GM18861 (cell line): ENCODE measurements around the gene GRWD1.

Experiments
- ATAC-seq: cut with Tn5 transposase; IDR thresholded peaks from one replicate; pipeline ENCODE4 v1.9.1; 2021; ENCODE audit not compliant: unreplicated experiment

The GRWD1 gene

DNA sequence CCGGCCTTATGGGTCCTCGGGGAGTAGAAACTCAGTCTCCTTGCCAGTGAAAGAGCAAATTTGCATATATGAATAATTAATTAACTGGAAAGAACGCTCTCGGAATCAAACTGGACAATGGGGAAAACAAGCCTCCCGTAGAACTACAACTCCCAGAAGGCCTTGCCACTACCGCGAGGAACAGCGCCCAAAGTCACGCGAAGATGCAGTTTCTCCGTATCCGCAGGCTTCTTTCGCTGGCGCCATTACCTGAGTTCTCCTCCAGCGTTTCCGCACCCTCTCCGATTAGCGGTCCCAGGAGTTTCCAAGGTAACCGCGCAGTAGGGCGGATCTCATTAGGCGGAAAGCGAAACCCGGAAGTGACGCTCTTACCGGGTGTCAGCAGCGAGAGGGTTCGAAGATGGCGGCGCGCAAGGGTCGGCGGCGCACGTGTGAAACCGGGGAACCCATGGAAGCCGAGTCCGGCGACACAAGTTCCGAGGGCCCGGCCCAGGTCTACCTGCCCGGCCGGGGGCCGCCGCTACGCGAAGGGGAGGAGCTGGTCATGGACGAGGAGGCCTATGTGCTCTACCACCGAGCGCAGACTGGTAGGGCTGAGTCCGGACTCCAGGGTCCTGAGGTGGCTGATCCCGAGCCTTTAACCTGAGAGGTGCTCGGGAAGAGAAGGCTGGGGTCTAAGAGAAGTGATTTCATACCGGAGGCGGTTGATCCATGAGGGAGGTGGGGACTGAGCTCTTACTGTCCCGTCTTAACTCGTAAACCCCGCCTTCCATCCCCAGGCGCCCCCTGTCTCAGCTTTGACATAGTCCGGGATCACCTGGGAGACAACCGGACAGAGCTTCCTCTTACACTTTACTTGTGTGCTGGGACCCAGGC is at the start of gene GRWD1:
GRWD1 (plus strand) TSS at position 378 of the 876 bp plus-strand sequence; CDS start at position 401, 23 bp downstream.
- peak; percentile 84 for ATAC-seq

GRCh38 chr19:48396016-48396823 is 49.6 kb upstream of the GRWD1 start:
- ATAC-seq, result no peak

DNA sequence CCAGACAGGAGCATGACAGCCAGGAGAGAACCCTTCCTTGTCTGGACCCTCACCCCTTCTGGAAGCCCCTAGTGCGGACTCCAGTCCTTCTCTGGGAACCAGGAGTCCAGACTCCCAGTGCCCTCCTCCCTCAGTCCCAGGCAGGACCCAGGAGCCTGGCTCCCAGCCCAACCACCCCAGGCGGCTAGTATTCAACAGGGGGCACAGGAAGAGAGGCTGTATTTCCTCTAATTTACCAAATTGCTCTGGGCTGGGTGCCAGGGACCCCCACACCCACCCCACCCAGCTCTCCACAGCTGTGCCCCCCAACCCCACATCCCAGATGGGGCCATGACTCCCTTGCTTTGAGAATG is 49.0 kb upstream of the GRWD1 start:
- no peak for ATAC-seq

GRCh38 chr19:48397263-48398101 is 48.3 kb upstream of the GRWD1 start:
- ATAC-seq, result no peak

DNA sequence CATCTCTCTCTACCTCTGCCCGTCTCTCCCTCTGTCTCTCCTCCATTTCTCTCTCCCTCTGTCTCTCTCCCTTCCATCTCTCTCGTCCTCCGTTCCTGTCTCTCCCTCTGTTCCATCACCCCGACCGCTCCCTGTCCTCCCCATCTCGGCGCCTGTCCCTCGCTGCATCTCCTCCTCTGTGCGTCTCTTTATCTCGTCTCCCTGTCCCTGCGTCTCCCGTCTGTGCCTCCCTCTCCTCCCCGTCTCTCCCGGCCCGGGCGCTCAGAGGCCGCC is 47.7 kb upstream of the GRWD1 start:
- no peak for ATAC-seq

DNA sequence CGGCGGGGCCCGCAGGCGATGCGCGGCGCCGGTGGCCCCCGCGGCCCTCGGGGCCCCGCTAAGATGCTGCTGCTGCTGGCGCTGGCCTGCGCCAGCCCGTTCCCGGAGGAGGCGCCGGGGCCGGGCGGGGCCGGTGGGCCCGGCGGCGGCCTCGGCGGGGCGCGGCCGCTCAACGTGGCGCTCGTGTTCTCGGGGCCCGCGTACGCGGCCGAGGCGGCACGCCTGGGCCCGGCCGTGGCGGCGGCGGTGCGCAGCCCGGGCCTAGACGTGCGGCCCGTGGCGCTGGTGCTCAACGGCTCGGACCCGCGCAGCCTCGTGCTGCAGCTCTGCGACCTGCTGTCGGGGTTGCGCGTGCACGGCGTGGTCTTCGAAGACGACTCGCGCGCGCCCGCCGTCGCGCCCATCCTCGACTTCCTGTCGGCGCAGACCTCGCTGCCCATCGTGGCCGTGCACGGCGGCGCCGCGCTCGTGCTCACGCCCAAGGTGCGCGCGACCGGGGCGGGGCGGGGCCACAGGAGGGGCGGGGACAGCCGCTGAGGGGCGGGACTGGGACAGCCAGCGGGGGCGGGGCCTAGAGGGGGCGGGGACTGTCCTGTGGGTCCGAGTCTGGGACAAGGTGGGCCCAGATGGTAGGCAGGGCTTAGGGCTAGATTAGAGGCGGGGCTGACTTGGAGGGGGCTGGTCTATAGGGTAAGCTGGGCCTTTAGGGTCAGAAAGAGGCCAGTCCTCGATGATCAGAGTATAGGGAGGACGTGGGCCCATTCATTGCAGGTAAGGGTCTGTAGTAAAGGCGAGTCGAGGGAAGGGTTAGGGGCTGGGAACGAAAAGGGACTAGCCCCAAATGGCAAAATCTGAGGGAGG is 47.2 kb upstream of the GRWD1 start:
- ATAC-seq, result peak; percentile 69

GRCh38 chr19:48400018-48400742 is 45.6 kb upstream of the GRWD1 start:
- no peak for ATAC-seq

GRCh38 chr19:48401287-48401686 is 44.5 kb upstream of the GRWD1 start:
- no peak for ATAC-seq

DNA sequence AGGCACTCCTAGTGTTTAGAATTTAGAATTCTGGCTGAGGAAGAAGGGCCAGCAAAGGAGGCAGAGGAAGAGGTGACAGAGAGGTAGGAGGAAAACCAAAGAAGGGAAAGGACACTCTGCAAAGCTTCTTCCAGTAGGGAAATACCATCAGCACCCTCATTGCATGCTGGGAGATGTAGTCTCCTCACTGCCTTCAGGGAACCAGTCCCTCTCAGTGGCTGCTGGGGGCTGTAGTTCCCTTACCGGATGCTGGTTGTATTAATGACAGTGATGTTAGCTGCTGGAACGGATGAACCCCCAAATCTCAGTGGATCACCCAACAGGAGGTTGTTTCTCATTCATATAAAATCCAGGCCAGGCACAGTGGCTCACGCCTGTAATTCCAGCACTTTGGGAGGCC is 42.2 kb upstream of the GRWD1 start:
- ATAC-seq, result no peak

GRCh38 chr19:48405010-48405659 is 40.6 kb upstream of the GRWD1 start:
- ATAC-seq, result no peak

DNA sequence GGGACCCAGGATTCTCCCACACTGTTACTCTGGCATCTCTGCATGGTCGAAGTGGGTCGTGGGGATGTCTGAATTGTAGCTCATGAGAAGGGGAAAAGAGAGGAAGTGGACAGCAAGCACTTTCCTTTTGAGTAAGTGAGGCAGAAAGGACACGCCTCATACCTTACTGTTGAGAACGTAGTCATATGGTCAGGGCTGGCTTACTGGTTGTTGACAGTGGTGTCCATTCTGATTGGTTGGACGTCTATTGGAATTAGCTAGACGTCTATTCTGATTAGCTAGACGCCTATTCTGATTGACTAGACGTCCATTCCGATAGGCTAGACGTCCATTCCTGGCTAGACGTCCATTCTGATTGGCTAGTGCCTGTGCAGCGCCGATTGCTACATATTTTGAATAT is 39.9 kb upstream of the GRWD1 start:
- no peak for ATAC-seq

DNA sequence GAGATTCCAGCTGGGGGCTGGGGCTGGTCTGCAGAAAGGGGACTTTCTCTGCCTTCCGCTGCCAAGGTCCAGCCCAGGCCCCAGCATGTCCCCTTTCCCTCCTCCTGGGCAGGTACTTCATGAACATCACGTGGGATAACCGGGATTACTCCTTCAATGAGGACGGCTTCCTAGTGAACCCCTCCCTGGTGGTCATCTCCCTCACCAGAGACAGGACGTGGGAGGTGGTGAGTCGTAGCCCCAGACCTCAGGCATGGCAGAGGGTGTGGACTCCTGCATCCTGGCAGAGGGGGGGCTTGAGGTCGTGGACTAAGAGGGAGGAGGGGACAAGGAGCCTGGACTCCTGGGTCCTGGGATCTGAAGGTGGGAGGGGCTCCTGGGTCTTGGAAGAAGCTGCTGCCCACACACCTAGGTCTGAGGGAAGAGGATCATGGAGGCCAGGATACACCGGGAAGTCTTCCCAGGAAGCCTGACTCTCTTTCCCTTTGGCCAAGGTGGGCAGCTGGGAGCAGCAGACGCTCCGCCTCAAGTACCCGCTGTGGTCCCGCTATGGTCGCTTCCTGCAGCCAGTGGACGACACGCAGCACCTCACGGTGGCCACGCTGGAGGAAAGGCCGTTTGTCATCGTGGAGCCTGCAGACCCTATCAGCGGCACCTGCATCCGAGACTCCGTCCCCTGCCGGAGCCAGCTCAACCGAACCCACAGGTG is 31.8 kb upstream of the GRWD1 start:
- no peak for ATAC-seq

GRCh38 chr19:48415395-48415794 is 30.4 kb upstream of the GRWD1 start:
- no peak for ATAC-seq

DNA sequence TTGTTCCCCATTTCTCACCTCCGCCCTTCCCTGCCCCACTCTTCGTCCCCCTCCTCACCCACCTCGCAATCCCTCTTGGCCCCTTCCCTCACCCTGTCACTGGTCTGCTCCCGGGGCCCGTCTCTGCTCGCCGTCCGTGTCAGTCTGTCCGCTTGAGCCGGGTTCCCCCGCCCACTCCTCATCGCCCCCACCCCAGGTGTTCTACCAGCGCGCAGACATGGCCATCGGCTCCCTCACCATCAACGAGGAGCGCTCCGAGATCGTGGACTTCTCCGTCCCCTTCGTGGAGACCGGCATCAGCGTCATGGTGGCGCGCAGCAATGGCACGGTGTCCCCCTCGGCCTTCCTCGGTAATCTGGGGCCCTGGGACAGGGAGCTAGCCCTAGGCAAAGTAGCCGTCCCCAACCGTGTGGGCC is 30.0 kb upstream of the GRWD1 start:
- ATAC-seq, result no peak

DNA sequence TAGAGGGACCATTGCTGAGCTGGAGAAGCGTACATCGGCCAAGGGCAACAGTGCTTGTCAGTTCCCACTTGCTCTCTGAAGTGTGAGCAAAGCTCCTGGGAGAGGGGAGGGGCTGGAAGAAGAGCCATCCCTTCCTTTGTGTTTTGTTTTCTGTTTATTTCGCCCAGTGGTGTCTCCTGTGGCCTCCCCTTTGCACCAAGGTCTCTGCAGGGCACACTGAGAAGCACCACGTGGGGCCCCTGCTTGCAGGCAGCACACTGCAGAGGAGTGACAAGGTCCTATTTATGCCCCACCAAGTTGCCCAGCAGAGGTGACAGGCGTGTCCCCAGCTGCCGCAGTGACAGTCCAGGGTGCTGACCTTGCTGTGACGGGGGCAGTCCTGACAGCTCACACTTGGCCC is 28.4 kb upstream of the GRWD1 start:
- ATAC-seq, result no peak

GRCh38 chr19:48418317-48419064 is 27.3 kb upstream of the GRWD1 start:
- ATAC-seq, result no peak

GRCh38 chr19:48419158-48419920 is 26.4 kb upstream of the GRWD1 start:
- no peak for ATAC-seq
